GM19025 (cell line): ENCODE measurements around the gene TRAPPC11.
A peak's percentile ranks its signal among the peaks of the same experiment; 100 is the strongest.
"Not testable (repeated sequence)": the region's sequence is repeated elsewhere in the genome, so short reads cannot be mapped to it uniquely, and the experiment has no call there.

ENCODE experiments used
- ATAC-seq: cut with Tn5 transposase; IDR thresholded peaks from one replicate; pipeline ENCODE4 v1.9.1; 2021; ENCODE audit warnings: mild to moderate bottlenecking, low read depth, moderate library complexity; ENCODE audit not compliant: unreplicated experiment

The TRAPPC11 gene

GRCh38 chr4:183659029-183659871 lies at the start of gene TRAPPC11, which contains the start of gene RWDD4:
TSS of gene TRAPPC11 (plus strand) at chr4:183659293. CDS start at chr4:183663868, 4,575 bp downstream.
TSS of gene RWDD4 (minus strand) at chr4:183659185. CDS start at chr4:183658952, 233 bp downstream.
- peak; percentile 99 for ATAC-seq

DNA sequence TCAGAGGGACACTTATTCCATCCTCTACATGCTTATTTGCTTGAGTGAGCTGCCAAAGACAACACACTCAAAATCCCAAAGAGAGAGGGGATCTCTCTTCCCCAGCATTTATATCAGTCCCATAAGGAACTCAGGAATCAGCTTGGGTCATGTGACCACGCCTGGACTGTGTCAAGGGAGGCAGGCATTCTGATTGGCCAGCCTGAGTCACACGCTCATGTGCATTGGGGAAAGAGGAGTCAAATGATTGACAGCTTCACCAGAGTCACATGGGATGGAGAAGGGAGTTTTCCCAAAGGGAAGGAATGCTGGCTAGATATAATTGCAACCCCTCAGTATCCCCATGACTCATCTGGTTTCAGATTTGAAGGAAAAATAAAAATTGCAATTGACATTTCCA lies 49.1 kb upstream of the TRAPPC11 start:
- ATAC-seq: no peak

DNA sequence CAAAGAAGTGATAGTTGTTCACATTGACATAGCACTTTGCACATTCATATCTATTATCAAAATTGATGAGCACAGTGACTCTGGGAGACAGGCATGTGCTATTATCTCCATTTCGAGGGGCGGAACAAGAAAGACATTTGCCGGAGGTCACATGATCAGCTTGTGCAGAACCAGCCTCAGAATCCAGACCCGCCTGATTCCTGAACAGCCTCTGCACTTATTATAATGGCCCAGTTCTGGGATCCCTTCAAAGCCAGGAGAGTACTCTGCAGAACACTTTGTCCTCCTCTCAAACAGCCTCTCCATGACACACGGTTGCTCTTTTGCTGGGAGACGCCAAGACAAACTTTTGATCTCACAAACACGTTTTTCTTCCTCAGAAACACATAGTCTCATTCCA lies 48.5 kb upstream of the TRAPPC11 start:
- no peak for ATAC-seq

DNA sequence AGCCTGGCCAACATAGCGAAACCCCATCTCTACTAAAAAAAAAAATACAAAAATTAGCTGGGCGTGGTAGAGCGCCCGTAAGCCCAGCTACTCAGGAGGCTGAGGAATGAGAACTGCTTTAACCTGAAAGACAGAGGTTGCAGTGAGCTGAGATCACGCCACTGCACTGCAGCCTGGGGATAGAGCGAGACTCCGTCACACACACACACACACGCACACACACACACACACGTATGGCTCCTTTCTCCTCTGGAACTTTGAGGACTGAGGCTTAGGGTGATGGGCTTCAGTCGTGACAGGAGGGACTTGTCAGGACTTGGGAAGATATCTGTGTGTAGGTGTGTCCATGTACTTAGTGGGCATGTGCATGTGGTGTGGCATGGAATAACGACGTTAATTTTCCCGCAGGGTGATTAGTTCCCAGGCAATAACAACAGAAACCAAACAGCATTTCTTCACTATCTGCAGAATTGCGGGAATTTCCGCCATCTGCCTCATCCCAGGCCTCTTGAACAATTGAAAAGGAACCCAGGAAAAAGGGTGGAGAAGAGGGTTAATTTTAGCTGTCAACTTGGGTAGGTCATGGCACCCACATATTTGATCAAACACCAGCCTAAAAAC lies 47.8 kb upstream of the TRAPPC11 start:
- ATAC-seq: no peak

DNA sequence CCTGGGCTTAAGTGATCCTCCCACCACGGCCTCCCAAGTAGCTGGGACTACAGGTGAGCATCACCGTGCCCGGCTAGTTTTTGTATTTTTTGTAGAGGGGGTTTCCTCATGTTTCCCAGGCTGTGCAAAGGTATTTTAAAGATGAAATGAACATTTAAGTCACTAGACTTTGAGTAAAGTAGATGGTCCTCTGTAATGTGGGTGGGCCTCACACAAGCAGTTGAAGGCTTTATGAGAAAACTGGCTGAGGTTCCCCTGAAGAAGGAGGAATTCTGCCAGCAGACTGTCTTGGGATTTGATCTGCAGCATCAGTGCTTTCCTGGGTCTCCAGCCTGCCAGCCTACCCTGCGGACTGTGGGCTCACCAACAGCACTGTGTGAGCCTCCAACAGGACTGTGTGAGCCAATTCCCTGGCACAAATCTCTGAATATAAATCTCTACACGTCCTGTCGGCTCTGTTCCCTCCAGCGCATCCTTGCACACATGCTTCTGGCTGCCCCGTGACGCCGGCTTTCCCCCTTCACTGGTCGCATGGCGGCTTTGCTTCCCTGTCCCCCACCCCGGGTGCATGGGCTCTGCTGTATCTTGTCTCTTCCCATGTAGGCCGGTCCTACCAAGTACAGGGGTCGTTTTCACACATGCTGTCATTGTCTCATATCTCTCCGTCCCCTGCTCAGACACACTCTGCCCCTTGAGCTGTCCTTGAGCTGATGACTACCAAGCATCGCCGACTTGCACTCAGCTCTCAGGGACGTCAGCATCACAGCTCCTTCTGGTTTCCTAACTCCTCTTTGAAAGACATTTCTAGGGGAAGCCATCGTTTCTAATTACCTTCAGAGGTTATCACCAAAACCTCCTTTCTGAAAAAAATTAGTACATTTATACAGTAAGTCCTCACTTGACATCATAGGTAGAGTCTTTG lies 46.5 kb upstream of the TRAPPC11 start:
- ATAC-seq: no peak

DNA sequence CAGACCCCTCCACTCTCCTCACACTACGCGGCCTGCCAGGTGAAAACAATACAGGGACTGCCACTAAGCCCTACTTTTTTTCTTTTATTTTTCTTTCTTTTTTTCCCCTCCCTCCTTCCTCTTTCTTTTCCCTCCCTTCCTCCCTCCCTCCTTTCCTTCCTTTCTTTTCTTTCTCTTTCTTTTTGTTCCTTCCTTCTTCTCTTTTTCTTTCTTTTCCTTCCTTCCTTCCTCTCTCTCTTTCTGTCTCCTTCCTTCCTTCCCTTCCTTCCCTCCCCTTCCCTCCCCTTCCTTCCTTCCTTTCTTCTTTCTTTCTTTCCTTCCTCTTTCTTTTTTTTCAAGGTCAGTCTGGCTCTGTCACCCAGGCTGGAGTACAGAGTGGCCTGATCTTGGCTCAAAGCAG lies 42.0 kb upstream of the TRAPPC11 start:
- ATAC-seq: no peak

GRCh38 chr4:183618681-183619080 lies 40.4 kb upstream of the TRAPPC11 start:
- ATAC-seq: no peak

GRCh38 chr4:183620421-183620820 lies 38.7 kb upstream of the TRAPPC11 start:
- no peak for ATAC-seq

DNA sequence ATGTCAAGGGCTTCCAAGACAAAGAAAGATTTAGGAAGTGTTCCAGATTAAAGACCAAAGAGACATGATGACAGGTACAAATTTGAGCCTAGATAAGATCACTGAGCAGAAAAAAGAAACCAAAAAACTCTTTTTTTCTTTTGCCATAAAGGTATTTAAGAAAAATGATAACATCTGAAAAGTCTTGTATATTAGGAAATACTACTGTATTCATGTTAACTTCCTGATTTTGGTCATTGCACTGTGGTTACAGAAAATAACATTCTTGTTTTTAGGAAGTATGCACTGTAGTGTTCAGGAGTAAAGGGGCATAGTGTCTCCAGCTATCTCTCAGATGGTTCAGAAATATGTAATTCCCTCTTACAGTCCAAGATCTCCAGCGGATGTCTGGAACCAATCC lies 37.2 kb upstream of the TRAPPC11 start:
- no peak for ATAC-seq

GRCh38 chr4:183624548-183624947 lies 34.5 kb upstream of the TRAPPC11 start:
- ATAC-seq: no peak

- ATAC-seq: no peak
Measured at GRCh38 chr4:183626168-183626567, 32.9 kb upstream of the TRAPPC11 start.

DNA sequence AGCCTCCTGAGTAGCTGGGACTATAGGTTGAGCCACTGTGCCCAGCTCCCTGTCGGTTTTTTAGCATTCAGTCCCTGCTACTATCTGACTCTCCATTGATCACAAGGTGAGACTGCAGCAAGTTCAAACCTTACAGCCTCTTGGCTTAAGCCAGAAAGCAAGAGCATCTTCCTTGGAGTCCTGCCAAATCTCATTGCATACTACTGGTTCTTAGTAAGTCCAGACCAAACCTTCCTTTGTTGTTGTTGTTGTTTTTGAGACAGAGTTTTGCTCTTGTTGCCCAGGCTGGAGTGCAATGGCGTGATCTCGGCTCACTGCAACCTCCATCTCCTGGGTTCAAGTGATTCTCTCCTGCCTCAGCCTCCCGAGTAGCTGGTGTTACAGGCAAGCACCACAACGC lies 31.8 kb upstream of the TRAPPC11 start:
- ATAC-seq: not testable (repeated sequence)

GRCh38 chr4:183627979-183628588 lies 31.0 kb upstream of the TRAPPC11 start:
- no peak for ATAC-seq

DNA sequence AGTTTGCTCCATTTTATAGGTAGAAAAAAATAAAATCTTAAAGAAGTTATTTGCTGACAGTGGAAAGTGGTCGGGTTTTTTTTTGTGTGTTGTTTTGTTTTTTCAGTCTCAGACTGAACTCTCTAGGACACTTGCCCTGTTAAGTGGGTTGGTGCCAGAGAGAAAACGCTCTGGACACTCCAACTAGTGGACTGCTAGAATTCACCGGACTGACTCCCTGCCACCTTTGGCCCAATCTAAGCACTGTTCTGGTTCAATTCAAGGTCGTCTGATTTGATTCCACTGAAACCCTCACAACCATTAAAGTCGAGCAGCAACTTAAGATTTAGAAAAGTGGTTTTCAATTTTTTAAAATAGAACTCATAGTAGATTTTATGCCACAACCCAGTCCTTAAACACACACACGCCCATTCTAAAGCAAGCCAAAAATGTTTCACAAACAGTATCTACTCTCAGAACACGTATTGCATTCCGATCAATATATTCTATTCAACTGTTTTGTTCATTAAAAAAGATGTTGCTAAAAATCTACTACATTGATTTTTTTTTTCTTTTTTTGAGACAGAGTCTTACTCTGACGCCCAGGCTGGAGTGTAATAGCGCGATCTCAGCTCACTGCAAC lies 27.4 kb upstream of the TRAPPC11 start:
- ATAC-seq: no peak

DNA sequence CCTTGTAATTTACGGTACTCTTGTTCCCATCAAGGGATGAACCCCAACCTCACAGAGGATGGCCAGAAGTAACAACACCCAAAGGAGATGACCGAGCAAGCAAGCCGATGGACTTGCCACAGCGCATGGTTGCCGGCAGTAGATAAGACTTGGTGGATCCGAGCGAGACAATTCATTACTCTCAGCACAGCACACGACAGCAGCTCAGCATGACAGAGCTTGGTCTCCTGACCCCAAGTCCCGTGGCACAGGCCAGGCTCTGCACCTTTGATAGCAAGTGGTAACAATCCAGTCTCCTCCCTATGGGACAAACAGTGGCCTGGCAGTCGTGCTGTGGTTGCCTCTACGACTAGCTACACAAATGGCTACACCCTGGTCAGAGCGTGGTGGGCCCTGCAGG lies 26.4 kb upstream of the TRAPPC11 start:
- ATAC-seq: no peak

DNA sequence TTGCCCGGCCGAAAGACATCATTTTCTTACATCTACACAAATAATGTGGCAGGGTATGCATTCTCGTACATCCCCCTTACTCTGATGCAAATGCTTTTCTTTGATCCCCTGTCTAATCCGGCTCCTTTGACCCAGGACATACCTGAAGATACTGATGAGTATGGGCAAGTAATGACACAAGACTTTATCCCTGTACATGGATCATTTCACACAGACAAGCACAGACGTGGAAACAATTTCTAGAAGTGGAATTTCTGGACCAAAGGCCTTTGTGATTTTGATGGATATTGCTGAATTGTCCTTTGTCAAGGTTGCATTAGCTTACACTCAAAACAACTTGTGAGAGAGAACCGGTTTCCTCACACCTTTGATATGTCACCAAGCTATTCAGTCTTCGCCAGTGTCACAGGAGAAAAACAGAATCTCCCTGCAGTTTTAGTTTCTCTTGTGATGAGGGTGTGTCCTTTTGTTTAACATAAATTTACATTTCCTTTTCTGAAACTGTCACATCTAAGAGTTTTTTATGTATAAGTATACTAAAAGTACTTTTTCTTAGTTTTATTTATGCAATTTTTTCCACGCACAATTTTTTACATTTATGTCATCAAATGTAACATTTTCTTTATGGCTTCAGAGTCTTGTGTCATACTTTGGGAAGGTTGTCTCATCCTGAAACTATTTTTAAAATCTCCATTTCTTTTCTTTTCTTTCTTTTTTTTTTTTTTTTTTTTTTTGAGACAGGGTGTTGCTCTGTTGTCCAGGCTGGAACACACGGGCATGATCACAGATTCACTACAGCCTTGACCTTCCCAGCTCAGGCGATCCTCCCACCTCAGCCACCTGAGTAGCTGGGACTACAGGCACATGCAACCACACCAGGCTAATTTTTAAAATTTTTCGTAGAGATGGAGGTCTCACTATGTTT lies 25.4 kb upstream of the TRAPPC11 start:
- no peak for ATAC-seq

- no peak for ATAC-seq
Measured at GRCh38 chr4:183635321-183635720, 23.8 kb upstream of the TRAPPC11 start.

DNA sequence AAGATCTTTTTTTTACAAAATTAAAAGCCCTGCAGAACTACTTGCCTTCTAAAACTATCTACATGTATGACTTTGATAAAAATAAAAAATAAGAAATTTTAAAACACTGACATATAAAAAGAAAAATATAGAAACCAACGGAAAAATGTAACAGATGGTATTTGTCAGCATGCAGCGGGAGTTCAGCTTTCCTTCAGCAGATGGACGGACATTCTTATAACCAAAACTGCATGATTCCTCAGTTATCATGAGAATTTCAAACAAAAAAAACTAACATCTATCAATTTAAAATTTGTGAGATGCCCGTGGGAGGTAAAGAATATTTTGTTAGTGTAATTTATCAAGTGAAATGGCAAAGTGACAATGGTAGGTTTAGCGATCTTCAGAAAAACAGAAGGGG lies 23.4 kb upstream of the TRAPPC11 start:
- no peak for ATAC-seq

- no peak for ATAC-seq
Measured at GRCh38 chr4:183636503-183636902, 22.6 kb upstream of the TRAPPC11 start.
